Keratinocyte (primary cell): Measurements from ENCODE around the gene NRXN2. TPM values are rescaled to one million over a fixed set of nuclear protein-coding genes. Genes with fewer than 3 reads are reported as not detected.

Experiments used
- DNase-seq: peaks from one replicate; pipeline ENCODE4 v3.0.0-alpha.2; 2011; ENCODE audit warnings: low read depth, missing footprints, low spot score
- FAIRE-seq: peaks from 2 replicates; lab custom pipeline; 2011; peaks lifted over from hg19 to GRCh38; lab: Jason Lieb, UNC
- H2AFZ ChIP-seq: 2 replicates; pipeline ENCODE4 v1.6.0; 2012; ENCODE audit warnings: low read length, control low read depth, inconsistent platforms; ENCODE audit not compliant: control insufficient read depth
- H3K27ac ChIP-seq: 2 replicates; pipeline ENCODE4 v1.5.1; 2011; ENCODE audit warnings: low read length; ENCODE audit not compliant: control insufficient read depth, insufficient read depth
- H3K27me3 ChIP-seq: 3 replicates; pipeline ENCODE4 v1.6.0; 2011; ENCODE audit warnings: low read length; ENCODE audit not compliant: control insufficient read depth, insufficient read depth; ENCODE audit errors: extremely low read depth
- H3K36me3 ChIP-seq, 2 experiments: 2 replicates in 1 of 2; 3 replicates in 1 of 2; pipeline ENCODE4 v1.5.1; 2011; ENCODE audit warnings: low read length in 2 of 2, mild to moderate bottlenecking in 1 of 2; ENCODE audit not compliant: control insufficient read depth in 2 of 2, insufficient read depth in 2 of 2; ENCODE audit errors: extremely low read depth in 1 of 2
- H3K4me1 ChIP-seq: 3 replicates; pipeline ENCODE4 v1.5.1; 2011; ENCODE audit warnings: low read length; ENCODE audit not compliant: control insufficient read depth, insufficient read depth; ENCODE audit errors: extremely low read depth
- H3K4me2 ChIP-seq: 3 replicates; pipeline ENCODE4 v1.6.0; 2011; ENCODE audit warnings: low read depth, low read length; ENCODE audit not compliant: control insufficient read depth, insufficient read depth; ENCODE audit errors: extremely low read depth
- H3K4me3 ChIP-seq, 3 experiments: fragments of 200-600 bp in 1 of 3; sonication (generic) in 1 of 3; 2 replicates in 2 of 3; 3 replicates in 1 of 3; pipeline ENCODE4 v1.5.1; 2011 to 2016; ENCODE audit warnings: low read length in 3 of 3, mild to moderate bottlenecking in 3 of 3, control low read depth in 2 of 3, inconsistent platforms in 1 of 3, low read depth in 1 of 3, mixed read lengths in 1 of 3, mixed run types in 1 of 3, moderate library complexity in 1 of 3; ENCODE audit not compliant: control insufficient read depth in 2 of 3, insufficient read depth in 2 of 3; ENCODE audit errors: extremely low read depth in 1 of 3
- H3K79me2 ChIP-seq: 2 replicates; pipeline ENCODE4 v1.6.0; 2012; ENCODE audit warnings: low read length; ENCODE audit not compliant: control insufficient read depth, insufficient read depth
- H3K9ac ChIP-seq: 3 replicates; pipeline ENCODE4 v1.6.0; 2011; ENCODE audit warnings: low read length; ENCODE audit not compliant: control insufficient read depth, insufficient read depth; ENCODE audit errors: extremely low read depth
- H3K9me1 ChIP-seq: 3 replicates; pipeline ENCODE4 v1.6.0; 2011; ENCODE audit warnings: low read length; ENCODE audit not compliant: control insufficient read depth, insufficient read depth; ENCODE audit errors: extremely low read depth
- H3K9me3 ChIP-seq: 2 replicates; pipeline ENCODE4 v1.5.1; 2012; ENCODE audit warnings: low read depth, low read length; ENCODE audit not compliant: control insufficient read depth
- H4K20me1 ChIP-seq: 3 replicates; pipeline ENCODE4 v1.6.0; 2011; ENCODE audit warnings: low read length; ENCODE audit not compliant: control insufficient read depth, insufficient read depth; ENCODE audit errors: extremely low read depth
- CTCF ChIP-seq, 3 experiments: IDR thresholded peaks in 1 of 3; conservative IDR thresholded peaks in 1 of 3; optimal IDR thresholded peaks in 1 of 3; 2 replicates in 2 of 3; 3 replicates in 1 of 3; pipeline versions ENCODE3 to v1.5.1; 2011; ENCODE audit warnings: low read length in 3 of 3, mild to moderate bottlenecking in 3 of 3, moderate library complexity in 2 of 3, control low read depth in 1 of 3, inconsistent platforms in 1 of 3; ENCODE audit not compliant: insufficient read depth in 2 of 3; ENCODE audit errors: extremely low read depth in 1 of 3
- EZH2 ChIP-seq: IDR thresholded peaks from one replicate; pipeline ENCODE4 v1.6.1; 2012; ENCODE audit warnings: inconsistent platforms, mild to moderate bottlenecking, low read length, moderate library complexity
- dilution Hi-C: fragments of 300-500 bp; cut with MboI; formaldehyde crosslinking; loops from one replicate; pipeline ENCODE4 v1.7.0; 2020; ENCODE audit warnings: low sequenced_read_pairs; ENCODE audit not compliant: extremely low pct_ligation_motif_present
- polyA plus RNA-seq, 5 experiments: library from polyadenylated mRNA; depleted of rRNA in 3 of 5; stranded (reverse) in 3 of 5; stranded (forward) in 1 of 5; unstranded in 1 of 5; fragments of >200 nt; gene quantifications; 1 replicate in 1 of 5; 2 replicates in 3 of 5; 3 replicates in 1 of 5; pipeline versions ENCODE4 v1.2.1 to v1.2.3, GENCODE V29; 2011 to 2012; ENCODE audit warnings: missing spikeins in 2 of 5, low read depth in 1 of 5, low replicate concordance in 1 of 5

NRXN2 gene
- polyA plus RNA-seq, 1 donor (not counting 4 experiments of a cell fraction or from before 2014, with no cell fraction given): not detected

DNA sequence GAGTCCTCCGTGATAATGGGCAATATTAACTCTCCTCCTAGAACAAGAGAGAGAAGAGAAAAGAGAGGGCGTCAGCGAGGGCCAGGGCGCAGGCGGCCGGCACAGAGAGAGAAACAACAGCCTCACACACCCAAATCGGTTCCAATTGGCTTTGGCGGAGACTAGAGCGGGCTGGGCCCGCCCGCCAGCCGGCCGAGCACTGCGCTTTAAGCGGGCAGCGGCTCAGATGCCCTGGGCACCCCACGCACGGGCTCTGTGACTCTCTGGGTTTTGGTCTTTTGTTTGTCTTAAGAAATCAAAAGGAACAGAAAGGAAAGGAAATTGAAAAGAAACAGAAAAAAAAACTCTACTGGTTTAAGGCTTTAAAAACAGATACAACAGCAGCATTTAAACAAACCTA, 115.0 kb downstream of the NRXN2 start:
- H4K20me1 ChIP-seq: no peaks in the 10 kb centered on the region
- TF ChIP-seq CTCF (optimal IDR thresholded peaks at IDR 0.05 in 1 of 3, IDR thresholded peaks at IDR 0.05 in 1 of 3, conservative IDR thresholded peaks at IDR 0.05 in 1 of 3; ENCODE audit: extremely low read depth in 1 of 3, insufficient read depth in 2 of 3, low read length in 3 of 3) (no peak), EZH2 (peak; percentile 29)
- H3K36me3 ChIP-seq: no peaks in the 10 kb centered on the region
- H3K4me3 ChIP-seq: no peak overlapping the region
- H3K9me3 ChIP-seq: no peaks in the 10 kb centered on the region
- dilution Hi-C loops: no loop called here
- H3K27ac ChIP-seq: no peak overlapping the region
- DNase-seq: no peak
- H3K79me2 ChIP-seq: no peaks in the 10 kb centered on the region
- no peaks in the 10 kb centered on the region for H3K4me1 ChIP-seq
- no peak overlapping the region for H2AFZ ChIP-seq
- H3K9ac ChIP-seq: no peak overlapping the region
- no peak for FAIRE-seq
- H3K4me2 ChIP-seq: peak overlapping the region; percentile 41
- no peaks in the 10 kb centered on the region for H3K9me1 ChIP-seq
- peaks cover 44% of the 10 kb centered on the region for H3K27me3 ChIP-seq

DNA sequence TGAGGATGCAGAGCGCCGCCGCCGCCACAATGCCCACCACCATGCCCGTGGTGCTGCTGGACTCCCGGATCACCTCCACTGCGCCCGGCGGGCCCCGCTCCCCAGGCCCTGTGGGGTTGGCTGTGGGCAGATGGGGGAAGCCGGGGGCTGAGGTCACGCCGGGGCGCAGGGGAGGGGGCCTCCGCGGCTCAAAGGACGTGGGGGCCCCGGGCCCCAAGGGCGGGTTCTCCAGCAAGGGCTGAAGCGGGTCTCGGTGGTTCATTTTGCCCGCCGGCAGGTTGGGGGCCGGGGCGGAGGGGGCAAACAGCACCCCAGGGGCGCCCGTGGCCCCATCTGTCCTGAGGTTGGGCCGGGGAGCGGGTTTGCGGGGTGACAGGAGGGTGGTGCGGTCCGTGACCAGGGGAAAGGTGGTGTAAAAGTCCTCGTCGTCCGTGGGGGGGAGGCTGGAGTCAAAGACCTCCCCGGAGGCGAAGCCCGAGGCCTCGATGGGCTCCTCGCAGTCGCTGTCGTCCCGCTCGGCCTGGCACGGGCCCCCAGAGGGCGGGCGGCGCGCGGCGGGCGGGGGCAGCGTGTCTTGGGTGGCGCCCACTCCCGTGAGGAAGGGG, 115.5 kb downstream of the NRXN2 start:
- FAIRE-seq (no peak), DNase-seq (no peak)
- Histone ChIP-seq H3K27me3 (peaks cover 41% of the 10 kb centered on the region), H3K9me3 (no peaks in the 10 kb centered on the region), H3K9me1 (no peaks in the 10 kb centered on the region), H3K27ac (no peak overlapping the region), H3K4me3 (no peak overlapping the region), H3K36me3 (no peaks in the 10 kb centered on the region), H2AFZ (no peak overlapping the region), H4K20me1 (no peaks in the 10 kb centered on the region), H3K9ac (no peak overlapping the region), H3K4me1 (no peaks in the 10 kb centered on the region), H3K4me2 (no peak overlapping the region), H3K79me2 (no peaks in the 10 kb centered on the region)
- dilution Hi-C loops: no loop called here
- TF ChIP-seq EZH2 (no peak), CTCF (optimal IDR thresholded peaks at IDR 0.05 in 1 of 3, IDR thresholded peaks at IDR 0.05 in 1 of 3, conservative IDR thresholded peaks at IDR 0.05 in 1 of 3; ENCODE audit: extremely low read depth in 1 of 3, insufficient read depth in 2 of 3, low read length in 3 of 3) (no peak)
